Uterus (tissue), 4 donors: ENCODE data around the gene RPS6KA2. TPM values are rescaled to one million over a fixed set of nuclear protein-coding genes. Genes with fewer than 3 reads are reported as not detected.

Experiments used
- DNase-seq, 2 donors: peaks; one replicate each; pipeline ENCODE4 v3.0.0-alpha.2; 2019 to 2020
- H3K27ac ChIP-seq, 2 donors: fragments of 200-600 bp; sonication (generic); 1 replicate in 1 of 2; 2 replicates in 1 of 2; pipeline ENCODE4 v1.5.1; 2016 to 2018
- H3K27me3 ChIP-seq, 2 donors: fragments of 200-600 bp; sonication (generic); one replicate each; pipeline ENCODE4 v1.5.1; 2018 to 2019; ENCODE audit warnings: control low read depth in 1 of 2
- H3K36me3 ChIP-seq, 2 donors: fragments of 200-600 bp; sonication (generic); one replicate each; pipeline ENCODE4 v1.5.1; 2019; ENCODE audit warnings: control low read depth in 1 of 2
- H3K4me1 ChIP-seq, 2 donors: fragments of 200-600 bp; sonication (generic); one replicate each; pipeline ENCODE4 v1.5.1; 2018 to 2019; ENCODE audit warnings: control low read depth in 1 of 2
- H3K4me3 ChIP-seq, 2 donors: fragments of 200-600 bp; sonication (generic); 1 replicate in 1 of 2; 2 replicates in 1 of 2; pipeline ENCODE4 v1.5.1; 2018 to 2019; ENCODE audit warnings: mild to moderate bottlenecking in 1 of 2
- H3K9me3 ChIP-seq, 2 donors: fragments of 200-600 bp; sonication (generic); one replicate each; pipeline ENCODE4 v1.5.1; 2019; ENCODE audit warnings: control low read depth in 1 of 2
- CTCF ChIP-seq, 4 experiments: fragments of 200-600 bp in 2 of 4; fragments of 450-650 bp in 2 of 4; sonication (generic) in 2 of 4; IDR thresholded peaks; one replicate each; pipeline ENCODE4 v1.5.1; 2016 to 2019; ENCODE audit warnings: antibody characterized with exemption in 4 of 4, mild to moderate bottlenecking in 2 of 4, moderate library complexity in 1 of 4
- POLR2A ChIP-seq, 2 donors: fragments of 450-650 bp; IDR thresholded peaks; one replicate each; pipeline ENCODE4 v1.6.1; 2016; ENCODE audit warnings: antibody characterized with exemption in 2 of 2, mild to moderate bottlenecking in 1 of 2, moderate library complexity in 1 of 2
- intact Hi-C: fragments of 100-400 bp; cut with DNase I; formaldehyde crosslinking; loops from one replicate; pipeline ENCODE4 v1.15.1; 2023; ENCODE audit warnings: low total_unique reads
- total RNA-seq, 4 donors: library from RNA; depleted of rRNA in 3 of 4; stranded (reverse); fragments of >200 nt in 3 of 4; gene quantifications; one replicate each; pipeline versions ENCODE4 v1.1.0 to v1.2.4, GENCODE V29; 2014 to 2023
- donor health status: DM: yes; HTN: yes; CAD: no.

The RPS6KA2 gene
- total RNA-seq, 4 donors from 2014 or later = 34.0 to 78.4 (median 55.8) TPM

- TF ChIP-seq POLR2A (IDR thresholded peaks at IDR 0.05) (no peak), CTCF (IDR thresholded peaks at IDR 0.05) (no peak)
- no peaks in the 10 kb centered on the region for H3K36me3 ChIP-seq
- no peaks in the 10 kb centered on the region for H3K27me3 ChIP-seq
- no peaks in the 10 kb centered on the region for H3K4me1 ChIP-seq
- intact Hi-C loops = no loop called here
- H3K4me3 ChIP-seq = no peak overlapping the region
- DNase-seq = peak in 1 of 2 donors; percentile 11
- no peak overlapping the region for H3K27ac ChIP-seq
- H3K9me3 ChIP-seq = no peaks in the 10 kb centered on the region
These were observed 156.1 kb downstream of the RPS6KA2 start for GRCh38 chr6:166470863-166471410.

- Histone ChIP-seq H3K27me3 (no peaks in the 10 kb centered on the region), H3K36me3 (no peaks in the 10 kb centered on the region), H3K9me3 (no peaks in the 10 kb centered on the region), H3K4me3 (no peak overlapping the region), H3K27ac (no peak overlapping the region), H3K4me1 (no peaks in the 10 kb centered on the region)
- no peak for DNase-seq
- intact Hi-C loops = no loop called here
- TF ChIP-seq POLR2A (IDR thresholded peaks at IDR 0.05) (no peak), CTCF (IDR thresholded peaks at IDR 0.05) (no peak)
These were observed 156.8 kb downstream of the RPS6KA2 start for GRCh38 chr6:166470029-166470862.

GRCh38 chr6:166469426-166469961 lies 157.6 kb downstream of the RPS6KA2 start:
- Histone ChIP-seq H3K4me3 (no peak overlapping the region), H3K4me1 (no peaks in the 10 kb centered on the region), H3K27ac (no peak overlapping the region), H3K27me3 (no peaks in the 10 kb centered on the region), H3K36me3 (no peaks in the 10 kb centered on the region), H3K9me3 (no peaks in the 10 kb centered on the region)
- intact Hi-C loops = no loop called here
- peak in 1 of 2 donors; percentile 7 for DNase-seq
- TF ChIP-seq POLR2A (IDR thresholded peaks at IDR 0.05) (no peak), CTCF (IDR thresholded peaks at IDR 0.05) (no peak)

GRCh38 chr6:166467436-166468000 lies 159.5 kb downstream of the RPS6KA2 start:
- TF ChIP-seq POLR2A (IDR thresholded peaks at IDR 0.05) (no peak), CTCF (IDR thresholded peaks at IDR 0.05) (no peak)
- Histone ChIP-seq H3K9me3 (no peaks in the 10 kb centered on the region), H3K36me3 (no peaks in the 10 kb centered on the region), H3K4me3 (no peak overlapping the region), H3K27me3 (no peaks in the 10 kb centered on the region), H3K4me1 (no peaks in the 10 kb centered on the region), H3K27ac (no peak overlapping the region)
- intact Hi-C loops = no loop called here
- DNase-seq = peak in 1 of 2 donors; percentile 10
